GM12878 (cell line): ENCODE measurements around the gene HEXA. TPM values are rescaled to one million over a fixed set of nuclear protein-coding genes. Genes with fewer than 3 reads are reported as not detected.

Source experiments
- BCL11A ChIP-seq: IDR thresholded peaks from 2 replicates; pipeline ENCODE4 v1.6.1; 2011; ENCODE audit warnings: low read depth, low read length
- BHLHE40 ChIP-seq, 2 experiments: fragments of 450-650 bp in 1 of 2; IDR thresholded peaks; 2 replicates each; pipeline ENCODE4 v1.6.1; 2011 to 2017; ENCODE audit warnings: low read depth in 2 of 2, borderline replicate concordance in 1 of 2, improper control_type of control experiment in 1 of 2, low read length in 1 of 2, mild to moderate bottlenecking in 1 of 2
- HCFC1 ChIP-seq: fragments of 150-350 bp; IDR thresholded peaks from 2 replicates; pipeline ENCODE4 v1.6.1; 2014; ENCODE audit warnings: low read length
- IKZF2 ChIP-seq, 2 experiments: fragments of 450-650 bp; IDR thresholded peaks; 2 replicates each; pipeline ENCODE4 v1.6.1; 2017; ENCODE audit warnings: mild to moderate bottlenecking in 2 of 2, moderate library complexity in 2 of 2
- MLLT1 ChIP-seq: fragments of 450-650 bp; IDR thresholded peaks from 2 replicates; pipeline ENCODE4 v1.6.1; 2016; ENCODE audit warnings: mild to moderate bottlenecking
- TAF1 ChIP-seq: IDR thresholded peaks from 2 replicates; pipeline ENCODE4 v1.6.1; 2011; ENCODE audit warnings: mild to moderate bottlenecking, low read depth, low read length, borderline replicate concordance
- YBX1 ChIP-seq: fragments of 450-650 bp; IDR thresholded peaks from 2 replicates; pipeline ENCODE4 v1.6.1; 2016; ENCODE audit warnings: antibody characterized with exemption
- ZBED1 ChIP-seq: IDR thresholded peaks from 2 replicates; pipeline ENCODE4 v1.6.1; 2016; ENCODE audit warnings: borderline replicate concordance
- ZNF384 ChIP-seq: IDR thresholded peaks from 2 replicates; pipeline ENCODE4 v1.6.1; 2012; ENCODE audit warnings: low read depth, mild to moderate bottlenecking, low read length, improper control_type of control experiment, borderline replicate concordance
- polyA plus RNA-seq, 11 experiments: library from polyadenylated mRNA; depleted of rRNA in 4 of 11; unstranded in 6 of 11; stranded (reverse) in 5 of 11; fragments of >200 nt; fragmentation: Nextera tagmentation in 4 of 11; fragmentation: Illumina TruSeq in 1 of 11; extraction: Ambion mirVana in 4 of 11; extraction: Trizol in 1 of 11; gene quantifications; 1 replicate in 1 of 11; 2 replicates in 10 of 11; pipeline versions ENCODE4 v1.2.1 to v1.2.3, GENCODE V29; 2011 to 2016; ENCODE audit warnings: inconsistent platforms in 2 of 11, missing spikeins in 2 of 11, low read depth in 1 of 11
- total RNA-seq, 4 experiments: library from RNA; depleted of rRNA in 3 of 4; stranded (reverse); fragments of >200 nt in 3 of 4; fragmentation: Illumina TruSeq in 1 of 4; extraction: Trizol in 1 of 4; gene quantifications; 2 replicates each; pipeline versions ENCODE4 v1.2.1 to v1.2.3, GENCODE V29; 2013 to 2021
- TF ChIP-seq, protein P1 (sequence below): fragments of 450-650 bp; formaldehyde crosslinking; IDR thresholded peaks from 2 replicates; pipeline ENCODE4 v1.4.0; 2020; ENCODE audit warnings: mild to moderate bottlenecking, moderate library complexity
- TF ChIP-seq, protein P2 (sequence below), 3 experiments: IDR thresholded peaks in 2 of 3; conservative IDR thresholded peaks in 1 of 3; 2 replicates each; pipeline ENCODE4 v1.5.1; 2011; ENCODE audit warnings: low read depth in 3 of 3, low read length in 3 of 3, mild to moderate bottlenecking in 3 of 3, control low read depth in 2 of 3, moderate library complexity in 2 of 3, inconsistent platforms in 1 of 3, mixed read lengths in 1 of 3; ENCODE audit not compliant: control insufficient read depth in 2 of 3, insufficient read depth in 1 of 3; ENCODE audit errors: extremely low read depth in 1 of 3
- TF ChIP-seq, protein P3 (sequence below): IDR thresholded peaks from 2 replicates; pipeline ENCODE4 v1.6.1; 2012; ENCODE audit warnings: improper control_type of control experiment, low read depth, low read length; ENCODE audit not compliant: insufficient replicate concordance
- TF ChIP-seq, protein P4 (sequence below): fragments of 450-650 bp; IDR thresholded peaks from 2 replicates; pipeline ENCODE4 v1.6.1; 2017; ENCODE audit warnings: mild to moderate bottlenecking

HEXA gene
- total and polyA plus RNA-seq, 10 of the 15 experiments (the other 5 are each of a cell fraction or from before 2014, with no cell fraction given) = 24.5 to 151 (median 69.3) TPM

- peak; percentile 61; the same call in 1 of the 2 replicates for TF ChIP-seq BCL11A
- TF ChIP-seq, protein P1, sequence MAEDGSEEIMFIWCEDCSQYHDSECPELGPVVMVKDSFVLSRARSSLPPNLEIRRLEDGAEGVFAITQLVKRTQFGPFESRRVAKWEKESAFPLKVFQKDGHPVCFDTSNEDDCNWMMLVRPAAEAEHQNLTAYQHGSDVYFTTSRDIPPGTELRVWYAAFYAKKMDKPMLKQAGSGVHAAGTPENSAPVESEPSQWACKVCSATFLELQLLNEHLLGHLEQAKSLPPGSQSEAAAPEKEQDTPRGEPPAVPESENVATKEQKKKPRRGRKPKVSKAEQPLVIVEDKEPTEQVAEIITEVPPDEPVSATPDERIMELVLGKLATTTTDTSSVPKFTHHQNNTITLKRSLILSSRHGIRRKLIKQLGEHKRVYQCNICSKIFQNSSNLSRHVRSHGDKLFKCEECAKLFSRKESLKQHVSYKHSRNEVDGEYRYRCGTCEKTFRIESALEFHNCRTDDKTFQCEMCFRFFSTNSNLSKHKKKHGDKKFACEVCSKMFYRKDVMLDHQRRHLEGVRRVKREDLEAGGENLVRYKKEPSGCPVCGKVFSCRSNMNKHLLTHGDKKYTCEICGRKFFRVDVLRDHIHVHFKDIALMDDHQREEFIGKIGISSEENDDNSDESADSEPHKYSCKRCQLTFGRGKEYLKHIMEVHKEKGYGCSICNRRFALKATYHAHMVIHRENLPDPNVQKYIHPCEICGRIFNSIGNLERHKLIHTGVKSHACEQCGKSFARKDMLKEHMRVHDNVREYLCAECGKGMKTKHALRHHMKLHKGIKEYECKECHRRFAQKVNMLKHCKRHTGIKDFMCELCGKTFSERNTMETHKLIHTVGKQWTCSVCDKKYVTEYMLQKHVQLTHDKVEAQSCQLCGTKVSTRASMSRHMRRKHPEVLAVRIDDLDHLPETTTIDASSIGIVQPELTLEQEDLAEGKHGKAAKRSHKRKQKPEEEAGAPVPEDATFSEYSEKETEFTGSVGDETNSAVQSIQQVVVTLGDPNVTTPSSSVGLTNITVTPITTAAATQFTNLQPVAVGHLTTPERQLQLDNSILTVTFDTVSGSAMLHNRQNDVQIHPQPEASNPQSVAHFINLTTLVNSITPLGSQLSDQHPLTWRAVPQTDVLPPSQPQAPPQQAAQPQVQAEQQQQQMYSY = peak; percentile 90
- TF ChIP-seq, protein P2, sequence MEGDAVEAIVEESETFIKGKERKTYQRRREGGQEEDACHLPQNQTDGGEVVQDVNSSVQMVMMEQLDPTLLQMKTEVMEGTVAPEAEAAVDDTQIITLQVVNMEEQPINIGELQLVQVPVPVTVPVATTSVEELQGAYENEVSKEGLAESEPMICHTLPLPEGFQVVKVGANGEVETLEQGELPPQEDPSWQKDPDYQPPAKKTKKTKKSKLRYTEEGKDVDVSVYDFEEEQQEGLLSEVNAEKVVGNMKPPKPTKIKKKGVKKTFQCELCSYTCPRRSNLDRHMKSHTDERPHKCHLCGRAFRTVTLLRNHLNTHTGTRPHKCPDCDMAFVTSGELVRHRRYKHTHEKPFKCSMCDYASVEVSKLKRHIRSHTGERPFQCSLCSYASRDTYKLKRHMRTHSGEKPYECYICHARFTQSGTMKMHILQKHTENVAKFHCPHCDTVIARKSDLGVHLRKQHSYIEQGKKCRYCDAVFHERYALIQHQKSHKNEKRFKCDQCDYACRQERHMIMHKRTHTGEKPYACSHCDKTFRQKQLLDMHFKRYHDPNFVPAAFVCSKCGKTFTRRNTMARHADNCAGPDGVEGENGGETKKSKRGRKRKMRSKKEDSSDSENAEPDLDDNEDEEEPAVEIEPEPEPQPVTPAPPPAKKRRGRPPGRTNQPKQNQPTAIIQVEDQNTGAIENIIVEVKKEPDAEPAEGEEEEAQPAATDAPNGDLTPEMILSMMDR (IDR thresholded peaks at IDR 0.05 in 2 of 3, conservative IDR thresholded peaks at IDR 0.05 in 1 of 3; ENCODE audit: control insufficient read depth in 2 of 3, extremely low read depth in 1 of 3, insufficient read depth in 1 of 3, low read depth in 3 of 3, low read length in 3 of 3) = no peak
- TF ChIP-seq YBX1 = no peak
- peak; percentile 92 to 98 for TF ChIP-seq BHLHE40 (IDR thresholded peaks at IDR 0.05; ENCODE audit: borderline replicate concordance in 1 of 2, low read depth in 2 of 2, low read length in 1 of 2)
- peak; percentile 85 for TF ChIP-seq TAF1
- TF ChIP-seq MLLT1 = peak; percentile 76; the same call in 1 of the 2 replicates
- TF ChIP-seq HCFC1 = peak; percentile 79
- TF ChIP-seq ZBED1 = 0 out of 2 replicates have a peak, but pooled peaks have one; percentile 51
- no peak for TF ChIP-seq ZNF384
- TF ChIP-seq, protein P3, sequence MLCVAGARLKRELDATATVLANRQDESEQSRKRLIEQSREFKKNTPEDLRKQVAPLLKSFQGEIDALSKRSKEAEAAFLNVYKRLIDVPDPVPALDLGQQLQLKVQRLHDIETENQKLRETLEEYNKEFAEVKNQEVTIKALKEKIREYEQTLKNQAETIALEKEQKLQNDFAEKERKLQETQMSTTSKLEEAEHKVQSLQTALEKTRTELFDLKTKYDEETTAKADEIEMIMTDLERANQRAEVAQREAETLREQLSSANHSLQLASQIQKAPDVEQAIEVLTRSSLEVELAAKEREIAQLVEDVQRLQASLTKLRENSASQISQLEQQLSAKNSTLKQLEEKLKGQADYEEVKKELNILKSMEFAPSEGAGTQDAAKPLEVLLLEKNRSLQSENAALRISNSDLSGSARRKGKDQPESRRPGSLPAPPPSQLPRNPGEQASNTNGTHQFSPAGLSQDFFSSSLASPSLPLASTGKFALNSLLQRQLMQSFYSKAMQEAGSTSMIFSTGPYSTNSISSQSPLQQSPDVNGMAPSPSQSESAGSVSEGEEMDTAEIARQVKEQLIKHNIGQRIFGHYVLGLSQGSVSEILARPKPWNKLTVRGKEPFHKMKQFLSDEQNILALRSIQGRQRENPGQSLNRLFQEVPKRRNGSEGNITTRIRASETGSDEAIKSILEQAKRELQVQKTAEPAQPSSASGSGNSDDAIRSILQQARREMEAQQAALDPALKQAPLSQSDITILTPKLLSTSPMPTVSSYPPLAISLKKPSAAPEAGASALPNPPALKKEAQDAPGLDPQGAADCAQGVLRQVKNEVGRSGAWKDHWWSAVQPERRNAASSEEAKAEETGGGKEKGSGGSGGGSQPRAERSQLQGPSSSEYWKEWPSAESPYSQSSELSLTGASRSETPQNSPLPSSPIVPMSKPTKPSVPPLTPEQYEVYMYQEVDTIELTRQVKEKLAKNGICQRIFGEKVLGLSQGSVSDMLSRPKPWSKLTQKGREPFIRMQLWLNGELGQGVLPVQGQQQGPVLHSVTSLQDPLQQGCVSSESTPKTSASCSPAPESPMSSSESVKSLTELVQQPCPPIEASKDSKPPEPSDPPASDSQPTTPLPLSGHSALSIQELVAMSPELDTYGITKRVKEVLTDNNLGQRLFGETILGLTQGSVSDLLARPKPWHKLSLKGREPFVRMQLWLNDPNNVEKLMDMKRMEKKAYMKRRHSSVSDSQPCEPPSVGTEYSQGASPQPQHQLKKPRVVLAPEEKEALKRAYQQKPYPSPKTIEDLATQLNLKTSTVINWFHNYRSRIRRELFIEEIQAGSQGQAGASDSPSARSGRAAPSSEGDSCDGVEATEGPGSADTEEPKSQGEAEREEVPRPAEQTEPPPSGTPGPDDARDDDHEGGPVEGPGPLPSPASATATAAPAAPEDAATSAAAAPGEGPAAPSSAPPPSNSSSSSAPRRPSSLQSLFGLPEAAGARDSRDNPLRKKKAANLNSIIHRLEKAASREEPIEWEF = no peak
- TF ChIP-seq, protein P4, sequence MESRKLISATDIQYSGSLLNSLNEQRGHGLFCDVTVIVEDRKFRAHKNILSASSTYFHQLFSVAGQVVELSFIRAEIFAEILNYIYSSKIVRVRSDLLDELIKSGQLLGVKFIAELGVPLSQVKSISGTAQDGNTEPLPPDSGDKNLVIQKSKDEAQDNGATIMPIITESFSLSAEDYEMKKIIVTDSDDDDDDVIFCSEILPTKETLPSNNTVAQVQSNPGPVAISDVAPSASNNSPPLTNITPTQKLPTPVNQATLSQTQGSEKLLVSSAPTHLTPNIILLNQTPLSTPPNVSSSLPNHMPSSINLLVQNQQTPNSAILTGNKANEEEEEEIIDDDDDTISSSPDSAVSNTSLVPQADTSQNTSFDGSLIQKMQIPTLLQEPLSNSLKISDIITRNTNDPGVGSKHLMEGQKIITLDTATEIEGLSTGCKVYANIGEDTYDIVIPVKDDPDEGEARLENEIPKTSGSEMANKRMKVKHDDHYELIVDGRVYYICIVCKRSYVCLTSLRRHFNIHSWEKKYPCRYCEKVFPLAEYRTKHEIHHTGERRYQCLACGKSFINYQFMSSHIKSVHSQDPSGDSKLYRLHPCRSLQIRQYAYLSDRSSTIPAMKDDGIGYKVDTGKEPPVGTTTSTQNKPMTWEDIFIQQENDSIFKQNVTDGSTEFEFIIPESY = no peak
- TF ChIP-seq IKZF2 (IDR thresholded peaks at IDR 0.05) = peak; percentile 15 to 59; a peak in 2 of 4 replicates
These were observed at the start of gene HEXA (continued) for GRCh38 chr15:72375846-72376581.
